ENCODE results near the gene SEC22A.
"Not testable (repeated sequence)": the region's sequence is repeated elsewhere in the genome, so short reads cannot be mapped to it uniquely, and the experiment has no call there.

SEC22A gene

DNA sequence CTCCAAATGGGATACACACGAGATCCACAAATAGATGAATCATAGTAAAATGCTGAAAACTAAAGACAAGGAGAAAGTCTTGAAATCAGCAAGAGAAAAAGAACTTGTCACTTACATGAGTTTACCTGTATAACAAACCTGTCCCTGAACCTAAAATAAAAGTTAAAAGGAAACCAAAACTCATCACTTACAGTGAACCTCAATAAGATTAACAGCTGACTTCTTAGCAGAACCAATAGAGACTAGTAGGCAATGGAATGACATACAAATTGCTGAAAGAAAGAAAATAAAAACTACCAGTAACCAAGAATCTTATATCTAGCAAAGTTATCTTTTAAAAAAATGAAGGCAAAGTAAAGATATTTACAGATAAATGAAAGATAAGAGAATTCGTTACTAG, 27.4 kb downstream of the SEC22A start:
- Histone ChIP-seq H3K4me3 (ENCODE audit: low read depth, low read length) (no peak overlapping the region), H3K9ac (ENCODE audit: low read depth, low read length) (no peak overlapping the region), H3K27ac (ENCODE audit: low read depth, low read length) (no peak overlapping the region), H3K27me3 (ENCODE audit: control insufficient read depth, insufficient read depth, low read length) (no peaks in the 10 kb centered on the region), H3K9me3 (ENCODE audit: control insufficient read depth, insufficient read depth, low read length) (peaks cover 7% of the 10 kb centered on the region), H3K4me1 (ENCODE audit: control insufficient read depth, insufficient read depth, low read length) (no peaks in the 10 kb centered on the region), H3K36me3 (ENCODE audit: control insufficient read depth, insufficient read depth, low read length) (peaks cover 4% of the 10 kb centered on the region; the same call in 1 of the 2 replicates)

DNA sequence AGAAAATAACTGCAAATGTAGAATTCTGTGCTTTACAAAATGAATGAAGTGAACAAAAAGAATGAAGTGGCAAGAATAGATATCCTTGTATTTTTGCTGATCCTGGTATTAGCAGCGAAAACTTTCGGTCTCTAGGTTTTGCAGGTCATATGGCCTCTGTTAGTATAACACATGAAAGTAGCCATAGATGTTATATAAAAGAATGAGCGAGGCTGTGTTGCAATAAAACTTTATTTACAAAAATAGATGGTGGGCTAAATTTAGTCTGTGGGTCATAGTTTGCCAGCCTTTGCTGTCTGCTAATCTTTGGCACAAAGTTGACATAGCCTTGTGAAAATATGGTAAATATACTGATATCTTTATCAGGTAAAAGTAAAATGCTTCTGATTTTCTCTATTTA, 35.2 kb downstream of the SEC22A start:
- Histone ChIP-seq H3K27ac (ENCODE audit: low read depth, low read length) (no peak overlapping the region), H3K36me3 (ENCODE audit: control insufficient read depth, insufficient read depth, low read length) (no peaks in the 10 kb centered on the region), H3K9ac (ENCODE audit: low read depth, low read length) (no peak overlapping the region)

DNA sequence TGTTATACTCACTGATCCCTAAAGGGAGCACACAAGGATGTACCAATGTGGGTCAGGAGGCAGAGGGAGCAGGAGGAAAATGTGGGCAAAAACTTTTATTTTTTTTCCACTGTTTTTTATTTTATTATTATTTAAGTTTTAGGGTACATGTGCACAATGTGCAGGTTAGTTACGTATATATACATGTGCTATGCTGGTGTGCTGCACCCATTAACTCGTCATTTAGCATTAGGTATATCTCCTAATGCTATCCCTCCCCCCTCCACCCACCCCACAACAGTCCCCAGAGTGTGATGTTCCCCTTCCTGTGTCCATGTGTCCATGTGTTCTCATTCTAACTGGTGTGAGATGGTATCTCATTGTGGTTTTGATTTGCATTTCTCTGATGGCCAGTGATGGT, 37.4 kb downstream of the SEC22A start:
- H3K36me3 ChIP-seq (ENCODE audit: control insufficient read depth, insufficient read depth, low read length); H3K27me3 ChIP-seq (ENCODE audit: control insufficient read depth, insufficient read depth, low read length); H3K4me3 ChIP-seq (ENCODE audit: low read depth, low read length); H3K9ac ChIP-seq (ENCODE audit: low read depth, low read length); H3K9me3 ChIP-seq (ENCODE audit: control insufficient read depth, insufficient read depth, low read length); H3K27ac ChIP-seq (ENCODE audit: low read depth, low read length); H3K4me1 ChIP-seq (ENCODE audit: control insufficient read depth, insufficient read depth, low read length): not testable (repeated sequence)

More for the DNA sequence above, 35.2 kb downstream of the SEC22A start:
- Histone ChIP-seq H3K4me1 (ENCODE audit: control insufficient read depth, insufficient read depth, low read length) (no peaks in the 10 kb centered on the region), H3K27me3 (ENCODE audit: control insufficient read depth, insufficient read depth, low read length) (no peaks in the 10 kb centered on the region), H3K9me3 (ENCODE audit: control insufficient read depth, insufficient read depth, low read length) (no peaks in the 10 kb centered on the region), H3K4me3 (ENCODE audit: low read depth, low read length) (no peak overlapping the region)

DNA sequence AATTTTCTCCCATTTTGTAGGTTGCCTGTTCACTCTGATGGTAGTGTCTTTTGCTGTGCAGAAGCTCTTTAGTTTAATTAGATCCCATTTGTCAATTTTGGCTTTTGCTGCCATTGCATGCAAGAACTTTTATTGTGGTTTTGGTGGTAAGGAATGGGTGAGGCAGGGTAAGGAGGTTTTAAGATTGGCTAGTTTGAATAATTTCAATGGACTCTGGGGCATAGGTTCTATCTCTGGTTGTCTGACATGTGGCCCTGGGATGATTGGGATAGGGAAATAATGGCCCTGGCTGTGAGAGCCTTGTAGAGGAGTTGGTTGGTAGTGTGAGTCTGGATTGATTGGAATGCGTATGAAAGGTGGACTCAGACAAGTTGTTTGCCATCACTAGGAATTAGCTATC, 38.0 kb downstream of the SEC22A start:
- H3K27me3 ChIP-seq (ENCODE audit: control insufficient read depth, insufficient read depth, low read length), result no peaks in the 10 kb centered on the region
- no peaks in the 10 kb centered on the region for H3K9me3 ChIP-seq (ENCODE audit: control insufficient read depth, insufficient read depth, low read length)
- no peak overlapping the region for H3K27ac ChIP-seq (ENCODE audit: low read depth, low read length)
- no peak overlapping the region for H3K9ac ChIP-seq (ENCODE audit: low read depth, low read length)
- no peaks in the 10 kb centered on the region for H3K36me3 ChIP-seq (ENCODE audit: control insufficient read depth, insufficient read depth, low read length)
- H3K4me3 ChIP-seq (ENCODE audit: low read depth, low read length), result no peak overlapping the region
- no peaks in the 10 kb centered on the region for H3K4me1 ChIP-seq (ENCODE audit: control insufficient read depth, insufficient read depth, low read length)

DNA sequence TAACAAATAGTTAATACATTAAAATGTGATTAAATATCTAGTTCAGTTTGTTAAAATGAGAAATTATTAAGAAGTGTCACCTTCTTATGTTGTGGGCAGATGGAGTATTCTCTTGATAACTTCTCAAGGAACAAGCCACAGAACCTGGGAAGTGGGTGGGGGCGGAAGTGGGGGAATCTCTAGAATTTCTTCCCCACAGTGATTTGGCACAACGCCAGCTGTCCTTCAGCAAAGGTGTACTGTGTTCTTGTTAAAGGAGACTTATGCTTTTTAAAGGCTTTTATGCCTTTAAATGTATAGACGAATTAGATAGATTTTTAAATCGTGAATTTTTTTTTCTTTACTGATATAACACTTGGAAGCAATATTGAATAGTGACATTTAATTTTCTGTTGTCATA, 42.4 kb downstream of the SEC22A start:
- no peak overlapping the region for H3K27ac ChIP-seq (ENCODE audit: low read depth, low read length)
- no peak overlapping the region for H3K9ac ChIP-seq (ENCODE audit: low read depth, low read length)
- H3K36me3 ChIP-seq (ENCODE audit: control insufficient read depth, insufficient read depth, low read length), result peaks cover 5% of the 10 kb centered on the region; the same call in 1 of the 2 replicates
- no peaks in the 10 kb centered on the region for H3K27me3 ChIP-seq (ENCODE audit: control insufficient read depth, insufficient read depth, low read length)
- no peaks in the 10 kb centered on the region for H3K9me3 ChIP-seq (ENCODE audit: control insufficient read depth, insufficient read depth, low read length)
- H3K4me1 ChIP-seq (ENCODE audit: control insufficient read depth, insufficient read depth, low read length), result no peaks in the 10 kb centered on the region
- no peak overlapping the region for H3K4me3 ChIP-seq (ENCODE audit: low read depth, low read length)

DNA sequence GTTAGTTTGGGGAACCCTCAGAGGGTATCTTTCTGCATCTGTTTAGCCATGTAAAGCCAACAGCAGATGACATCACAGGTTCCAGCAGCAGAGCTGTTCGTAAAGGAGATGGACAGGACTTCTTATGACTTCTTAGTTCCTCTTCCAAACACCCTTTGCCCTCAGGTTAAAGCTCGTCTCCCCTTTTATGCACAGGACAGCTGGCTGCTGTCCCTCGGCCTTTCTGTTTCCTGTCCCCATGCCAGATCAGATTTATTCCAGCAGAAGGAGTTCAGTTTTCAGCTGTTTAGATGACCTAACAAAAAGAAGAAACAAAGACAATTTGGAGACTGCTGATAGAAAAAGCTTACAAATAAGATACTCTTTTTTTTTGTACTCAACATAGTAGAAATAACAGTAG, 45.1 kb downstream of the SEC22A start:
- no peak overlapping the region for H3K27ac ChIP-seq (ENCODE audit: low read depth, low read length)
- H3K9ac ChIP-seq (ENCODE audit: low read depth, low read length), result no peak overlapping the region
- H3K9me3 ChIP-seq (ENCODE audit: control insufficient read depth, insufficient read depth, low read length), result no peaks in the 10 kb centered on the region
- peaks cover 5% of the 10 kb centered on the region; the same call in 1 of the 2 replicates for H3K36me3 ChIP-seq (ENCODE audit: control insufficient read depth, insufficient read depth, low read length)
- H3K4me1 ChIP-seq (ENCODE audit: control insufficient read depth, insufficient read depth, low read length), result no peaks in the 10 kb centered on the region
- H3K4me3 ChIP-seq (ENCODE audit: low read depth, low read length), result no peak overlapping the region
- H3K27me3 ChIP-seq (ENCODE audit: control insufficient read depth, insufficient read depth, low read length), result no peaks in the 10 kb centered on the region

DNA sequence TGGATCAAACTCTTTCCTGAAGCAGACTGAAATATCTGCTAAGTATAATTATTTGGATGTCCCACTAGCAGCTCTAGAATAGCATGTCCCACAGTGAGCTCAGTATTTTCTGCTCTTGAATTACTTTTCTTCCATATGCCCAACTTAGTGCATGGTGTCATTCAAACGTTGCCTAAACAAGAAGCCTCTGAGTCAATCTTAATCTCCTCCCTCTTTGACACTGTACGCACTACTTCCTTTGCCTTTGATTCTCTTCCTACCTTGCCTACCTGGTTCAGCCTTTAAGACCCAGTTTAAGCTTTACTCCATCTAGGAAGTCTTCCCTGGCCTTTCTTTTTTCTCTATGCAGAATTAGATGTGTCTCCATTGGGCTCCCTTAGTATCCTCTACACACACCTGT, 54.5 kb downstream of the SEC22A start:
- H3K27ac ChIP-seq (ENCODE audit: low read depth, low read length), result no peak overlapping the region
- no peaks in the 10 kb centered on the region for H3K9me3 ChIP-seq (ENCODE audit: control insufficient read depth, insufficient read depth, low read length)
- no peak overlapping the region for H3K4me3 ChIP-seq (ENCODE audit: low read depth, low read length)
- H3K27me3 ChIP-seq (ENCODE audit: control insufficient read depth, insufficient read depth, low read length), result no peaks in the 10 kb centered on the region
- 0 out of 2 replicates have a peak, but pooled peaks cover 11% of the 10 kb centered on the region for H3K4me1 ChIP-seq (ENCODE audit: control insufficient read depth, insufficient read depth, low read length)
- H3K36me3 ChIP-seq (ENCODE audit: control insufficient read depth, insufficient read depth, low read length), result no peaks in the 10 kb centered on the region
- H3K9ac ChIP-seq (ENCODE audit: low read depth, low read length), result no peak overlapping the region

DNA sequence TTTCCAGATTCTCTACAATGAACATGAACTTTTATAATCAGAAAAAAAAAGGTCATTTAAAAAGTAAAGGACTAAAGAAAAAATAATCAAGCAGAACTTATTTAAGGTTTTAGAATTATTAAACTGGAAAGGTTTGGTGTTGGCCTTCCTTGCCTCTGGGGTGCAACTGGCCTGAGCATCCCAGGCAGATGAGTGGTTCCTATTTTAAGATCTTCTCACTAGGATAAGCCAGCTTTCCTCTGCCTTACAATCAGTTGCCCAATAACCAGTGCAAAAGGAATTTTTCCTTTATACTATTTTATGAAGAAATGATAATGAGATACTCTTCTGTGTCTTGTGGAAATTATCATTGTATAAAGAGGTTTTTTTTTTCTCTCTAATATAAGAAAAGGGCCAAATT, 56.6 kb downstream of the SEC22A start:
- Histone ChIP-seq H3K36me3 (ENCODE audit: control insufficient read depth, insufficient read depth, low read length) (no peaks in the 10 kb centered on the region), H3K4me1 (ENCODE audit: control insufficient read depth, insufficient read depth, low read length) (0 out of 2 replicates have a peak, but pooled peaks cover 4% of the 10 kb centered on the region), H3K4me3 (ENCODE audit: low read depth, low read length) (no peak overlapping the region), H3K9ac (ENCODE audit: low read depth, low read length) (no peak overlapping the region), H3K9me3 (ENCODE audit: control insufficient read depth, insufficient read depth, low read length) (no peaks in the 10 kb centered on the region), H3K27ac (ENCODE audit: low read depth, low read length) (no peak overlapping the region), H3K27me3 (ENCODE audit: control insufficient read depth, insufficient read depth, low read length) (no peaks in the 10 kb centered on the region)

DNA sequence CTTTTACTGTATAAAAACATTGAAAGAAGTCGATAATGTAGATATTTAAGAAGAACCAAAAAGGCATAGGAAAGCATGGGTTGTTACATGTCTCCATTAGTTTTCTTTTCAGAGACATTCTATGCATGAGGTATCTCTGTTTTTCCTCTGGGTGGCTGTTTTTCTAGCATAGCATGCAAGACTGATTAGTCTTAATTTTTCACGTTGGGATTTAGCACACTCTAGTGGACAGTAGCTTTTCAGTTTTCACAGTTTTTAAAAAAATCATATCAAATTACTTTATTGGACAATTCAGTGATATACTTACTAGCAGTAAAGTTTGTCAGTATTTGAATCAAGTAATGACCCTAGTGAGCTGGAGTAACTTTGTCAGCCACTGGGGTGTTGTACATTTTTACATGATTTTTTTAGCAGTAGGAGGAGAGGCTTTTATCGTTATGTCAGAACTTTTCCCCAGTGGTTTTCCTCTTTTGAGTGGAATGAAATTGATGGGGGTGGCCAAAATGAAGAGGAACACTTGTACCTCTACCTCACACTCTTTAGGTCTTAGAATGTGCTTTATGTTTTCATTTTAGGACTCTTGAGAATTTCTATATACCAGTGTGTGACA, 57.2 kb downstream of the SEC22A start:
- no peaks in the 10 kb centered on the region for H3K9me3 ChIP-seq (ENCODE audit: control insufficient read depth, insufficient read depth, low read length)
- H3K27me3 ChIP-seq (ENCODE audit: control insufficient read depth, insufficient read depth, low read length), result no peaks in the 10 kb centered on the region
- no peak overlapping the region for H3K4me3 ChIP-seq (ENCODE audit: low read depth, low read length)
- H3K4me1 ChIP-seq (ENCODE audit: control insufficient read depth, insufficient read depth, low read length), result 0 out of 2 replicates have a peak, but pooled peaks cover 4% of the 10 kb centered on the region
- no peaks in the 10 kb centered on the region for H3K36me3 ChIP-seq (ENCODE audit: control insufficient read depth, insufficient read depth, low read length)
- no peak overlapping the region for H3K9ac ChIP-seq (ENCODE audit: low read depth, low read length)
- H3K27ac ChIP-seq (ENCODE audit: low read depth, low read length), result no peak overlapping the region

DNA sequence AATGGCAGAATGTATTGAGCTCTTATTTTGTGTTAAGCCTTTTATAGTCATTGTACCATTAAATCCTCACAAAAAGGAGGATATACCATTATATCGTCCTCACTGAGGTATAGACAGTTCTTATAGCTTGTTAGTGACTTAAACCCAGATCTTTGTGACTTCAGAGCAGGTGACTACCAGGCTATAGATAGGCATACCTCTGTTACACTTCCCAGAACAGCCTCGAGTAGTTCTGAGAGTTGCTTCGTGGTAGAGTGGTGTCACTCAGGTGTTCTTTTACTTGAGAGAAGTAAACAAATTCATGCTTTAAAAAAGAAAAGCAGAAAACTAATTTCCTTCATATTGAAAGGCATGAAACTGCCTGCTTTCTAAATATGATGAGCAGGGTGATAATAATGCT, 59.9 kb downstream of the SEC22A start:
- H3K36me3 ChIP-seq (ENCODE audit: control insufficient read depth, insufficient read depth, low read length), result no peaks in the 10 kb centered on the region

DNA sequence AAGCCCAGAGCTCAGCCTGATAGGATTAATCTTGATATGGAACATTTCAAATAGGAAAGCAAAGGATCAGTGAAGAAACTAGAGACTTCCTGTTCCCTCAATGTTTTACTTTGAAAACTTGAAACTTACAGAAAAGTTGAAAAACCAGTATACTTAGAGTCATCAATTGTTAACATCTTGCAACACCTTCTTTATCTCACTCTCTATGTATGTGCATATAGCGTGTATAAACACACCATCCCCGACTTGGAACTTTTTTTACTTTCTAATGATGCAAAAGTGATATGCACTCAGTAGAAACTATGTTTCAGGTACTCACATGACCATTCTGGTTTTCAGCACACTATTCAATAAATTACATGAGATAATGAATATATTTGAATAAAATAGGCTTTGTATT, 60.5 kb downstream of the SEC22A start:
- no peaks in the 10 kb centered on the region for H3K27me3 ChIP-seq (ENCODE audit: control insufficient read depth, insufficient read depth, low read length)
- no peaks in the 10 kb centered on the region for H3K36me3 ChIP-seq (ENCODE audit: control insufficient read depth, insufficient read depth, low read length)
- 0 out of 2 replicates have a peak, but pooled peaks cover 4% of the 10 kb centered on the region for H3K4me1 ChIP-seq (ENCODE audit: control insufficient read depth, insufficient read depth, low read length)
- H3K9me3 ChIP-seq (ENCODE audit: control insufficient read depth, insufficient read depth, low read length), result no peaks in the 10 kb centered on the region
- no peak overlapping the region for H3K27ac ChIP-seq (ENCODE audit: low read depth, low read length)
- H3K4me3 ChIP-seq (ENCODE audit: low read depth, low read length), result no peak overlapping the region
- no peak overlapping the region for H3K9ac ChIP-seq (ENCODE audit: low read depth, low read length)

More for the DNA sequence above, 59.9 kb downstream of the SEC22A start:
- Histone ChIP-seq H3K9ac (ENCODE audit: low read depth, low read length) (no peak overlapping the region), H3K4me1 (ENCODE audit: control insufficient read depth, insufficient read depth, low read length) (0 out of 2 replicates have a peak, but pooled peaks cover 4% of the 10 kb centered on the region), H3K27ac (ENCODE audit: low read depth, low read length) (no peak overlapping the region), H3K9me3 (ENCODE audit: control insufficient read depth, insufficient read depth, low read length) (no peaks in the 10 kb centered on the region), H3K4me3 (ENCODE audit: low read depth, low read length) (no peak overlapping the region), H3K27me3 (ENCODE audit: control insufficient read depth, insufficient read depth, low read length) (no peaks in the 10 kb centered on the region)
